Activated T-cell treated with anti-CD3 and anti-CD28 coated beads for 24 hours (primary cell): ENCODE data around the gene NCAPH2.

Experiments used
- DNase-seq: peaks from one replicate; pipeline ENCODE4 v3.0.0-alpha.2; 2020; ENCODE audit warnings: low read depth

NCAPH2 gene

GRCh38 chr22:50507991-50508884 lies at the start of gene NCAPH2:
Gene NCAPH2, plus strand, starts transcription at chr22:50508224. Its CDS starts 114 bp downstream, at chr22:50508338.
- peak; percentile 97 for DNase-seq

- DNase-seq = no peak
Observed at GRCh38 chr22:50459016-50459415, 49.0 kb upstream of the NCAPH2 start.

GRCh38 chr22:50459496-50460140 lies 48.4 kb upstream of the NCAPH2 start:
- DNase-seq = no peak

DNA sequence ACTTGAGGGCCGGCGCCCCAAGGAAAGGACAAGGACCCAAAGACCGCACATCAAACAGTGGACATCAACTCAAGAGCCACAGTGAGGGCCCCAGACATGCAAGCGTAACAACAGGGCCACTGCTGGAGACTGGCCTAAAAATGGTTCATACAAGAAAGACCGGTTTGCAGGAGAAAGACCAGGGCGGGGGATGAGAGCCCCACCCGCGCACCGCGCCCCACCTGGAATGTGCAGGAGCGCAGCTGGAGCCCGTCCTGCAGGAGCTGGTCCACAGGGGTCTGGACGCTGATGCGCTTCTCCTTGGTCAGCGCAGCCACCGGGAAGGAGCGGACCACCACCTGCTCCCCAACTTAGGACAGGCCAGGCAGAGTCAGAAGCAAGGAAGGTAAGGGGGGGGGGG lies 47.1 kb upstream of the NCAPH2 start:
- no peak for DNase-seq

DNA sequence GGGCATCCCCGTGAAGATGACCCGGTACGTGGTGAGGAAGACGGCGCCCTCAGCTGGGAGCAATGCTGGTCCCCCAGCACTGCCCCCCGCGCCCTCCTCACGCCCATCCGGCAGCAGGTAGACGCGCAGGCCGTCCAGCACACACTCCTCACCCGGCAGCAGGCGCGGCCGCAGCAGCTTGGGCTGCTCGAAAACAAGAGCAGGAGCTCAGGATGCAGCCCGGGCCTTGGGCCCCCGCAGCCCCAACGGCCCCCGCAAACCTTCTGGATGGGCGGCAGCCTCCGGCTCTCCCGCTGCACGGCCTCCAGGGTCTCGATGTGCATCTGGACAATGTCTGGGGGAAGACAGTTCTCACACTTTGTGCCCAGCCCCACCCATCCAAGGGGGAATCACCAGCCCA lies 46.5 kb upstream of the NCAPH2 start:
- no peak for DNase-seq

- no peak for DNase-seq
Observed at GRCh38 chr22:50461979-50462540, 46.0 kb upstream of the NCAPH2 start.

- DNase-seq = no peak
Observed at GRCh38 chr22:50463188-50463900, 44.7 kb upstream of the NCAPH2 start.

- DNase-seq = no peak
Observed at GRCh38 chr22:50464451-50464850, 43.6 kb upstream of the NCAPH2 start.

- no peak for DNase-seq
Observed at GRCh38 chr22:50465066-50465930, 42.7 kb upstream of the NCAPH2 start.

- no peak for DNase-seq
Observed at GRCh38 chr22:50467341-50467740, 40.7 kb upstream of the NCAPH2 start.

- no peak for DNase-seq
Observed at GRCh38 chr22:50467773-50468440, 40.1 kb upstream of the NCAPH2 start.

DNA sequence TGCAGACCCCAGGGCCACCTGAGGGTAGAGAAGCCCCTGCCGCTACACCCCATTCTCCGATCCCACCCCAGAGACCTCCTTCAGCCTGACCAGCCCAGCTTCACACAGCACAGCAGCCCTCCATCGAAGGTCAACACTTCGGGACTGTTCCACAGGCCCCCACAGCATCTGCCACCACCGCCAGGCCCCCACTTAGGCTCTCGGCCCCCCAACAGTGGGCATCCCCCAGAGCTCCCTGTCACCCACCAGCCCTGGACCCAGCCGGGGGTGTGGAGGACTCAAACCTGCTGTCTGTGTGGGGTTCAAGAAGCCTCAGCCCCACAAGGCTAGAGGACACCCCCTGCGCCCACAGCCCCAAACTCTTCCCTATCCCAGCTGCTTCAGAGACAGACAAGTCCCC lies 39.4 kb upstream of the NCAPH2 start:
- DNase-seq = no peak

- DNase-seq = peak; percentile 90
Observed at GRCh38 chr22:50469377-50470305, 38.4 kb upstream of the NCAPH2 start.

- no peak for DNase-seq
Observed at GRCh38 chr22:50470491-50470890, 37.5 kb upstream of the NCAPH2 start.

GRCh38 chr22:50471197-50471847 lies 36.7 kb upstream of the NCAPH2 start:
- DNase-seq = no peak

DNA sequence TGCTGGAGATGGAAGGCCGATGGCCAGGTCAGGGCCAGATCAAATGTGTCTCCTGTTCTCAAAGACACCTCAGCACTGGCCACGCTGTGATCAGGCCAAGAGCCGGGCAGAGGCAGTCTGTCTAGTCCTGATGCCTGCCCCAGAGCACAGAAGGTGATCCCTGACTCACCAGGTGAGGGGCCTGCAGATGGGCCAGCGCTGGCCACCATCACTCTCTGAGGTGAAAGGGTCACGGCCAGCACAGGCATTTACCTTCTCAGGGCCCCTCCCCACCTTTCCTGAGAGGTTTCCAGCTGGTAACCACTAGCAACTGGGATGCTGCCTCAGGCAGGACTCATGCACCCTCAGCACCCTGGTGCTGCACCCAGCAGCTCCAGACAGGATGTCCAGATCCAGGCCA lies 36.1 kb upstream of the NCAPH2 start:
- DNase-seq = no peak

GRCh38 chr22:50473088-50473487 lies 34.9 kb upstream of the NCAPH2 start:
- DNase-seq = peak; percentile 21

DNA sequence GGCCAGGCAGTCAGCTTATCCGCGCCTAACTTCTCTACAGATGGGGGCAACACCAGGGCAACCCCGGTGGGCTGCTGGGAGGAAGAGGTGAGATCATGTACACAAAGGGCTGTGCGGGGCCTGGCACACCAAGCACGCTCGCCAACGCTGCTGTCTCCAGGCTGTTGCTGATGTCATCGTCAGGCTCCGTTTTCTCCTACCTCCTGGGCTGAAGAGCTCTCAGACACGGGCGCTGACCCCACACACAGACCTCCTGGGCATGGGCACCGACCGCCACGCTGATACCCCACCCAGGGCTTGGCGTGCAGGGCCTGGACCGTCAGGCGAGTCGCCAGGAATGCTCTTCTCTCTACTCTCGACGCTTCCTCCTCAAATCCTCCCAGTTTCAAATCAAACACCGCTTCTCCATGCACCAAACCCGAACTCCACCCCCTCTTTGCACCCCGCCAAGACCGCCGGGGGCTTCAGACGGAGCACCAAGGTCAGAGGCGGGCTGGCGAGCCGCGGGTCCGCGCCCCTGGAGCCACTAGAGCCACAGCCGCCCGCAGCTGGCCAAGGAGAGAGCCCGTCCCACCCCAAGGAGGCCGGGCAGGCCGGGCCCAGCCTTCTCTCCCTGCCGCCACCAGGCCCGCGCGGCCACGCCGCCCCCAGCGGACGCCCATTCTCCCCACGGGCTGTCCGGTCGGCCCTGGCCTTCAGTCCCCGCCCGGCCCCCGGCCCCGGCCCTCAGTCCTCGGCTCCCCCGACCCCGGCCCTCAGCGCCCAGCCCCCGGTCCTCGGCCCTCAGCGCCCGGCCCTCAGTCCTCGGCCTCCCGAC lies 34.0 kb upstream of the NCAPH2 start:
- no peak for DNase-seq
